T47D (cell line): ENCODE measurements around the gene UBE2E2.

Experiments
- DNase-seq, 2 experiments: peaks; one replicate each; pipeline versions ENCODE4 v3.0.0 to v3.0.0-alpha.2; 2011 to 2012; ENCODE audit warnings: low read depth in 1 of 2, low spot score in 1 of 2
- JUND ChIP-seq: IDR thresholded peaks from 2 replicates; pipeline ENCODE4 v1.6.1; 2012; ENCODE audit warnings: low read depth
- in situ Hi-C: cut with HindIII; loops from 2 replicates; pipeline ENCODE4 v1.10.0; 2016; ENCODE audit warnings: low sequenced_read_pairs, low pct_unique_long_range_greater_than_20kb

Gene UBE2E2

DNA sequence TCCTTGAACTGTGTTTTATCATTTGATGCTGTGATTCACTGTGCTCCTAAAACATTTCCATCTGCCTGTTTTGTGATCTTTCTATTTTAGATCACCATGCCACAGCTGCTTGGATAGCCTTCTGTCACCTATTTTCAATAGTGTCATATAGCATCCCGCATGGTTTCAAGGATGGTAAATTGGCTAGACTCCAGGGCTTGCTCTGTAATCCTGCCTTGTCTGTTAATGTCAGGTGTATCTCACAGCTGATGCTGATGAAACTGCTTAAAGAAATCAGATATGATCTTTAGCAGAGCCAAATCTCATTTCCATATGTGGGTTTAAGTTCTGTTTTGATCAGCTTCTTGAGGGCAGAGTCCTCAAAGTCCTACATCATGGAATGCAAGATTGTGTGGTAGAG lies 182.2 kb downstream of the UBE2E2 start:
- in situ Hi-C loops = no loop called here
- no peak for DNase-seq
- TF ChIP-seq JUND = no peak

DNA sequence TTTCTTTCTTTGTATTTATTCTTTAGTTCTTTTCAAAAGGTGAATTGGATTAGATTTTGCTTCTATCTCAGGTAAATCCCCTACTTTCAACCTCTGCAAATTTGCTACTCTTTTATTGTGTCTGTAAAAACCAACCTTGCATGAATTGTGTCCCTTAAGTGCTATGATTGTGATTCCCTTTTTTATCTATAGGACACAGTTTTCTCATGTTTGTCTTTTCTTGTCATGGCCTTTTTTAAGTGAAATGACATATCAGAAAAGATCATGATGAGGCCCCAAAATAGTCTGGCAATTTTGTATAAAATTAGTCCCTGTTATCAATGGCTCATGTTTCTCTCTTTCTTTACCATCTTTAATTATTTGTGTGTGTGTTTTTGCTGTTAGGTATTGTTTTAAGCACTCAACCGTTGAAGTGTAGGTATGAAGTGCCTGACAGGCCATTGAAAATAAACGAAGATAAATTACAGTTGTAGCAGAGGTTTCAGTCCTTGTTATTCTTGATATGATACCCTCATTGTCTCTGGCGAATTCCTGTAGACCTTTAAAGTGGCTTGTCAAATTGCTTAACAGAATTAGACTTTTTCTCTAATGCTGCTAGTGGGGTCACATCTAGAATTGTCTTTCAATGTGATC lies 184.3 kb downstream of the UBE2E2 start:
- in situ Hi-C loops = no loop called here
- DNase-seq = no peak
- TF ChIP-seq JUND = no peak

DNA sequence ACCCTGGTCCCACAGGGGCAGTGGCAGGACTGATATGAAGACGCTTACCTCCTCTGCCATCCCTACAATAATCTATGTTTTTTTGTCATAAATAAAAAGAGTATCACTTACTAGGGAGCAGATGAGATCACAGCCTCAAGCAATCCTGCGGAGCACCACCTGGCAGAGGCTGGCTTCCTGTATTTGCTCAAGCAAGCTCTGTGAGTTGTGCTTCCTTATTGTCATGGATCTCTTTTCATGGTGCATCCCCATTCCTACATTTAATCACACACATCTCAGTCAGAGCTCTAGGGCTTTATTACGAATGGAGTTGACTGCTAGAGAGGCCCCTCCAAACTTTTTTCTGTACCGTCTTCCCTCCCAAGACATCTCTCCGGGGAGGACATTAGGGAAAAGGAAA lies 186.0 kb downstream of the UBE2E2 start:
- in situ Hi-C loops = no loop called here
- peak; percentile 15 to 81 for DNase-seq
- no peak for TF ChIP-seq JUND

DNA sequence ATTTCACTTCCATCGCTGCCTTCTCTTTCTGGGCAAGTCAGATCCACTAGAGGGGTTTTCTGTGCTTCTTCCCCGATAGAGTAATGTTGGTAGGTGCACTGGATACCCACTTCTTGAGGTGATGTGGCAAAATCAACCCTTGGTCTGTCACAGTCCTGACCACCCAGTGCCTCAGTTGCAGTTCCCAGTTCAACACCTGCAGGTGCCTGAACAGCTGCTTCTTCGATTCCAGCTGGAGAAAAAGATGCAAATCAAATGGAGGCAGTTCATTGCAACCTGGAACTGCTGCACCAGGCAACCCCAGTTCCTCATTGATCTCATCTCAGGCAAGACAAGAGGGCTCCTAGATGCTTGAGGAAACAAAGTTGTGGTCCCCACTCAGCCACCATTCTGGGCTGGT lies 186.6 kb downstream of the UBE2E2 start:
- in situ Hi-C loops = no loop called here
- TF ChIP-seq JUND = no peak

DNA sequence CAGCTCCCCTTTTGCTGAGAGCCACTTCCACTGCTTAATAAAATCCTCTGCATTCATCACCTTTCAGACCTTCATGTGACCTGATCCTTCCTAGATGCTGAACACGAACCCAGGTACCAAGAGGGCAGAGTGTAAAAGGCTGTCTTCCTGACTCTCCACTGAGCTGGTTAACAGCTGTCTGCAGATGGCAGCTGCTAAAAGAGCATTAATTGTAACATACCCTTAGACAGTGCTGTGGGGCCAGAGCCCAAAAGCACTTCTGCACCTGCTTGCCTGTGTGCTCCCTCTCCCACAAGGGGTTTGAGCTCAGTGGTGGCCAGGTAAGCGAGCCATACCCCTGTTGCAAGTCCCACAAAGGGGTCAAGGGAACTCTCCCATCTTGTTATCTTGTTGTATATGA lies 187.3 kb downstream of the UBE2E2 start:
- no peak for TF ChIP-seq JUND
- in situ Hi-C loops = no loop called here
- DNase-seq = no peak

More for the DNA sequence above, 186.6 kb downstream of the UBE2E2 start:
- DNase-seq = no peak

DNA sequence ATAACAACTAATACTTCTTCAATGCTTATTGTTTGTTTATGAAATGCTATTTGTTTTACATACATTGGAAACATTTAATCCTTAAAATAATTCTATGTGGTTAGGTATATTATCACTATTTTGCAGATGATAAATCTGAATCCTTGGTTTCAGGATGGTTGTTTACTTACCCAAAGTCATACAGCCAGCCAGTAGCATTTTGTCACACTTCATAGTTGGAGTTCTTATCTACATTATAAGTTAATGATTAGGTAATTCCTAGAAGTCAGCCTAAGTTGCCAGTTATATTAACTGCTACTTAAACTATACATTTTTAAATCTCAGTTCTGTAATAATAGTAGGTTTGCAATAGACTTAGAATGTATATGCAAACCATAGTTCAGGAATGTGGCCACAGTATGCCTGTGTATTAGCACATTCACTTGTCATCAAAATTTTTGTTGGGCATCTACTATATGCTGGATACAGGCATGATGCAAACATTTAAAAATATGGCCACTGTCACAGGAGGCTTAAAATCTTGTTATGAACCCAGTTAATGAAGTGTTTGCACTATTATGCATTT lies 187.9 kb downstream of the UBE2E2 start:
- in situ Hi-C loops = no loop called here
- DNase-seq = no peak
- TF ChIP-seq JUND = no peak

DNA sequence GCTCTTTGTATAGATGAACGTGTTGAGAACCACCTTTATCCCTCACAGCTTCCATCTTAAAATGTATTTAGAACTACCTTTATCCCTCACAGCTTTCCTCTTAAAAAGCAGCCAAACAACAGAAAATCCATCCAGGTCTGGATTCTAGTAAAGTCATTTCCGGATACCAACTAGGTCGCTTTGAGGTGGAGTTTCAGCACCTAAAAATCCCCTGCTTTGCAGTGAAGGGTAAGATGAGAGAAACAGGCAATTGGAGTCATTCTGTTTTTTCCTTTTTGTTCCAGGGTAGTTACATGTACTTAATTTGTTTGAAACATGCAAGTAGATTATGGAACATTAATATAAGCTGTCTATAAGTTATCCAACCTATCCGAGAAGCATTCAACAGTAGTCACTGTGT lies 192.0 kb downstream of the UBE2E2 start:
- in situ Hi-C loops = no loop called here
- no peak for TF ChIP-seq JUND
- no peak for DNase-seq

DNA sequence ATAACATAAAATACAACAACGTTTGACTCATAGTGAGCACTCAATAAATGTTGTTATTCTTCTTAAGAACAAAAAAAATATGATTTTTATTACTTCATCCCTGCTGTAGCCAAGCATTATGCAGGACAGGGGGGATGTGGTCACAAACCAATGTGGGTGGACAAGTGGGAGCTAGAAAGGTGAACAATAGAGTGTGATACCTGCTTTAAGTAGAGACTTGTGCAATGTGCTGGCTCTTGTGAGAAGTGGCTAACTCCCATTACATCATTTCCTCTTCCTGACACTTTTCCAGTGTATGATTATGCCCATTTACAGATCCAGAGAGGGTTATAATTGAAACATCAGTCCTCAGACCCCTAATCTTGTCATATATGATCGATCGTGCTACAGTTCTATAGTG lies 193.6 kb downstream of the UBE2E2 start:
- no peak for DNase-seq
- in situ Hi-C loops = no loop called here

DNA sequence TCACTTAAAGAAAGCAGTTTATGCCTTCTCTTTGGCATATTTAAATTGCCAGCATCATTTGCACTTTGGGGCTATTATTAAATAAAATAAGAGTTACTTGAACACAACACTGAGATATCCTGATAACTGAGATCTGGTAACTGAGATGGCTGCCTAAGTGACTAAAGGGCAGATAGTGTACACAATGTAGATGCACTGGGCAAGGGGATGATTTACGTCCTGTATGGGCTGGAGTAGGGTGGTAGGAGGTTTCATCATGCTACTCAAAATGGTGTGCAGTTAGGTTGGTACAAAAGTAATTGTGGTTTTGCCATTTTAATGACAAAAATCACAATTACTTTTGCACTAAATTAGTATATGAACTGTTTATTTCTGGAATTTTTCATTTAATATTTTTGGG lies 196.1 kb downstream of the UBE2E2 start:
- in situ Hi-C loops = no loop called here
- no peak for DNase-seq
- no peak for TF ChIP-seq JUND

More for the DNA sequence above, 193.6 kb downstream of the UBE2E2 start:
- TF ChIP-seq JUND = no peak

DNA sequence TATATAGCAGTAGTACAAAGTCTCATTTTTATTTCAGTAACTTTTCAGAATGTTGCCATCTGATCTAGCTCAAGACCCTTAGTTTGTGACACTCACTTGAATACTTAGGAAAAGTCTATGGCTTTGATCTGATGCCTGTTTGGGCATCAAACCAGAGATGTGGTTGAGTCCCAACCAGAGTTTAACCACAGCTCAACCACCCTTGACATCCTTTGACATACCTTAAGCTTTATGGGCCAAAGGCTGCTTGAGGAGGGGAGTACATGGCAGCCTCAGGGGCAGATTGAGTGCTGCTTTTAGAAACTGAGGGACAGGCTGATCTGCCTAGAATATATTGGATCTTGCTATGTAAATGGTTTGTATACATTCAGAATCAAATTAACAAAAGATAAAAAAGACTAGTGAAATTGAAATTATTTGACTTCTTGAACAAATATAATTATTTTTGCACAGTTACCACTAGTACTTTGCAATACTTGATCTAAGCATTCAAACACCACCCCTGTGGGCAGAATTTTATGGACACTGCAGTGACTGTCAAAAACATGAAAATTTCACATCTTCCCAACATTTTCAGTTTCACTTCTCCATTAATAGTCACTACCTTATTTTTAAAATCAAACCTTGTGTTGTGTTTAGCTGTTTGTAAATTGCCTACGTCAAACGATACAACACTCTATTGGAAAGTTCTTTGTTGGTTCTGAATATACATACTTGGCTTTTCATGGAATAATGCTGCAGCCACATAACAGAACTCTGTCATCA lies 199.8 kb downstream of the UBE2E2 start:
- no peak for TF ChIP-seq JUND
- no peak for DNase-seq
- in situ Hi-C loops = no loop called here

DNA sequence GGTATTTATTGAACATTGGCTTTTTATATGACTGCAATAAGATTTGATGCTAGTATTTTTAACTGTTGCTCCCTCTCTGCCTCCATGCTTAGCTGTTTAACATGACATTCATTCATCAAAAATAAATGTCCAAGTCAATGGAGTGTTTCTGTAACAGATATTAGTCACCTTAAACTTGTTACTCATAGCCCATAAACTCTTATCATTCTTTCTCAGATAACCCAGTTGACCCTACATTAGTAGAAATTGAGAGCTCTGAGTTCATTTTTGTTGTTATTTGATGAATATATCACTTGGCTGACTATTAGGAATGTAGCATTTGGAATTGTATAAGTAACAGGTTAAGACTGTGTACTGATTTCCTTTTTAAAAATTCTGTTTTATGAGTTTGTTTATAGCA lies 201.1 kb downstream of the UBE2E2 start:
- in situ Hi-C loops = no loop called here
- TF ChIP-seq JUND = no peak
- DNase-seq = no peak

DNA sequence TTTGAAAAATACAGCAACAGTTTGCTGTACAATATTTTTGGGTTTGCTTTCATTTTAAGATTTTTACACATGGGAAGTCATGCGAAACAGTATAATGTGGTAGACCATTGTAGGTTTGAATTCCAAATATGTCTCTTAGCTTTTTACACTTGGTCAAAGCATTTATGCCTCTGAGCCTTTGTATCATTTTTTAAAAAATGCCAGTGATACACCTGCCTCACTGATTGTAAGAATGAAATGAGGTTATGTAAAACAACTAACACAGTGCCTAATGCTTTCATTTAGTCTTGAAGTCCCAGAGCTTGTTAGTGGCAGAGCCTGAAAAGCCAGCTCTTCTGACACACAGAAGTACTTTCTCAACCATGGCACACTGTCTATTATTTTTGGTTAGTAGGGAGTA lies 202.0 kb downstream of the UBE2E2 start:
- in situ Hi-C loops = no loop called here
- peak in 1 of 2 experiments; percentile 66 for DNase-seq
- TF ChIP-seq JUND = no peak

DNA sequence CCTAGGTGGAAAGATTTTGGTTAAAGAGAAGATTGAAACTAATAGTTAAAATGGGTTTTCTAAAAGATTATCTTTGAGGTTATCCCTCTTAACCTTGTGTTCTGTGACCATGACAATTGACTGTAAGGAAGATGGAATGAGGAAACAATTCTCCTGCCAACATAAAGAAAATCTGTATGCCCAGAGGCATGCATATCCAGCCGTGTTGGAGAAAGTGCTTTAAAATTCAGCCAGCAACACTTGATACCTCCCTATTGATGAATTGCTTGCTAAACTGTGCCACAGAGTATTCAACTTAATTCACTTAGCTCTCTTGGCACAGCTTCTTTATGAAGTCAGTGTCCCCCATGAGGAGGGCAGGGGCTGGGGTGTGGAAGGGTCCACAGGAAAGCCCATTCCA lies 203.5 kb downstream of the UBE2E2 start:
- peak in 1 of 2 experiments; percentile 58 for DNase-seq
- no peak for TF ChIP-seq JUND
- in situ Hi-C loops = no loop called here

DNA sequence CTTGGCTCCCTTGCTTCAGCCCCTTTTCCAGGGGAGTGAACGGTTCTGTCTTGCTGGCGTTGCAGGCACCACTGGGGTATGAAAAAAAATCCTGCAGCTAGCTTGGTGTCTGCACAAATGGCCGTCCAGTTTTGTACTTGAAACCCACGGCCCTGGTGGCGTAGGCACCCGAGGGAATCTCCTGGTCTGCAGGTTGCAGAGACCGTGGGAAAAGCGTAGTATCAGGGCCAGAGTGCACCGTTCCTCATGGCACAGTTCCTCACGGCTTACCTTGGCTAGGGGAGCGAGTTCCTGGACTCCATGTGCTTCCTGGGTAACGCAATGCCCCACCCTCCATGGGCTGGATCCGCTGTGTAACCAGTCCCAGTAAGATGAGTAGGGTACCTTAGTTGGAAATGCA lies 214.9 kb downstream of the UBE2E2 start:
- no peak for DNase-seq
- TF ChIP-seq JUND = no peak
- in situ Hi-C loops = no loop called here
